GM12878 (cell line): ENCODE data around the gene FARS2.

Experiments used
- CBX5 ChIP-seq: sonication (generic); IDR thresholded peaks from 2 replicates; pipeline ENCODE4 v1.6.1; 2016; ENCODE audit warnings: low read depth, moderate library complexity, mild to moderate bottlenecking, inconsistent platforms
- CTCF ChIP-seq, 3 experiments: IDR thresholded peaks in 2 of 3; conservative IDR thresholded peaks in 1 of 3; 2 replicates each; pipeline ENCODE4 v1.5.1; 2011; ENCODE audit warnings: low read depth in 3 of 3, low read length in 3 of 3, mild to moderate bottlenecking in 3 of 3, control low read depth in 2 of 3, moderate library complexity in 2 of 3, inconsistent platforms in 1 of 3, mixed read lengths in 1 of 3; ENCODE audit not compliant: control insufficient read depth in 2 of 3, insufficient read depth in 1 of 3; ENCODE audit errors: extremely low read depth in 1 of 3
- POLR2A ChIP-seq: IDR thresholded peaks from 2 replicates; pipeline ENCODE4 v1.6.1; 2011; ENCODE audit warnings: low read depth, mild to moderate bottlenecking, low read length
- TBL1XR1 ChIP-seq: IDR thresholded peaks from 2 replicates; pipeline ENCODE4 v1.6.1; 2012; ENCODE audit warnings: low read depth, low read length, improper control_type of control experiment
- YY1 ChIP-seq: IDR thresholded peaks from 2 replicates; pipeline ENCODE4 v1.6.1; 2011; ENCODE audit warnings: low read depth, mild to moderate bottlenecking, low read length

GRCh38 chr6:5435449-5435848 is 174.1 kb downstream of the FARS2 start:
- TF ChIP-seq CTCF (IDR thresholded peaks at IDR 0.05 in 2 of 3, conservative IDR thresholded peaks at IDR 0.05 in 1 of 3; ENCODE audit: control insufficient read depth in 2 of 3, extremely low read depth in 1 of 3, insufficient read depth in 1 of 3, low read depth in 3 of 3, low read length in 3 of 3) (no peak), TBL1XR1 (no peak), CBX5 (no peak), YY1 (no peak), POLR2A (no peak)
